NCI-H345 (cell line): ENCODE results near the gene HEATR9.
A peak's percentile ranks its signal among the peaks of the same experiment; 100 is the strongest.
"Not testable (repeated sequence)": the region's sequence is repeated elsewhere in the genome, so short reads cannot be mapped to it uniquely, and the experiment has no call there.

Experiments
- DNase-seq: peaks from one replicate; lab custom pipeline; 2025; lab: John Stamatoyannopoulos, UW

HEATR9 gene

GRCh38 chr17:35868737-35869136 is at the start of gene HEATR9:
Gene HEATR9 (minus strand): TSS chr17:35868891. CDS start chr17:35868742, 149 bp downstream.
- DNase-seq: no peak

- no peak for DNase-seq
Observed at GRCh38 chr17:35917519-35918213, 49.0 kb upstream of the HEATR9 start.

GRCh38 chr17:35915153-35915964 is 46.7 kb upstream of the HEATR9 start:
- DNase-seq: no peak

GRCh38 chr17:35914354-35914753 is 45.7 kb upstream of the HEATR9 start:
- no peak for DNase-seq

- DNase-seq: no peak
Observed at GRCh38 chr17:35913609-35914008, 44.9 kb upstream of the HEATR9 start.

GRCh38 chr17:35912942-35913341 is 44.3 kb upstream of the HEATR9 start:
- no peak for DNase-seq

GRCh38 chr17:35912339-35912912 is 43.7 kb upstream of the HEATR9 start:
- DNase-seq: no peak

GRCh38 chr17:35909408-35909807 is 40.7 kb upstream of the HEATR9 start:
- DNase-seq: no peak

- no peak for DNase-seq
Observed at GRCh38 chr17:35907691-35908090, 39.0 kb upstream of the HEATR9 start.

GRCh38 chr17:35906926-35907637 is 38.4 kb upstream of the HEATR9 start:
- no peak for DNase-seq

GRCh38 chr17:35906191-35906925 is 37.7 kb upstream of the HEATR9 start:
- DNase-seq: no peak

GRCh38 chr17:35903451-35903850 is 34.8 kb upstream of the HEATR9 start:
- no peak for DNase-seq

GRCh38 chr17:35901631-35902175 is 33.0 kb upstream of the HEATR9 start:
- no peak for DNase-seq

GRCh38 chr17:35900708-35901480 is 32.2 kb upstream of the HEATR9 start:
- no peak for DNase-seq

GRCh38 chr17:35900280-35900679 is 31.6 kb upstream of the HEATR9 start:
- no peak for DNase-seq

GRCh38 chr17:35898283-35899070 is 29.8 kb upstream of the HEATR9 start:
- peak; percentile 55 for DNase-seq

GRCh38 chr17:35897772-35898171 is 29.1 kb upstream of the HEATR9 start:
- not testable (repeated sequence) for DNase-seq

GRCh38 chr17:35895636-35896587 is 27.2 kb upstream of the HEATR9 start:
- no peak for DNase-seq

- no peak for DNase-seq
Observed at GRCh38 chr17:35894206-35894605, 25.5 kb upstream of the HEATR9 start.
